Psoas muscle (tissue), 8 donors: ENCODE data around the gene NCOA7. TPM values are rescaled to one million over a fixed set of nuclear protein-coding genes. Genes with fewer than 3 reads are reported as not detected.

Source experiments
- ATAC-seq, 4 donors: fragments of 200-7000 bp; cut with Tn5 transposase; one replicate each; pipeline ENCODE4 v1.9.1; 2020; ENCODE audit warnings: moderate library complexity in 3 of 4, mild to moderate bottlenecking in 2 of 4
- DNase-seq, 2 donors: peaks; one replicate each; pipeline ENCODE4 v3.0.0-alpha.2; 2020
- H3K27ac ChIP-seq: fragments of 200-600 bp; one replicate; pipeline ENCODE4 v1.8.0; 2022
- H3K27me3 ChIP-seq, 3 donors: fragments of 200-600 bp in 1 of 3; one replicate each; pipeline versions ENCODE4 v1.6.1 to v1.8.0; 2013 to 2022; ENCODE audit warnings: low read length in 2 of 3, mild to moderate bottlenecking in 2 of 3, moderate library complexity in 1 of 3; ENCODE audit not compliant: insufficient read depth in 3 of 3
- H3K36me3 ChIP-seq, 2 donors: fragments of 200-600 bp in 1 of 2; one replicate each; pipeline versions ENCODE4 v1.6.1 to v1.8.0; 2013 to 2022; ENCODE audit warnings: low read depth in 1 of 2, mild to moderate bottlenecking in 1 of 2, moderate library complexity in 1 of 2; ENCODE audit not compliant: insufficient read depth in 1 of 2
- H3K4me1 ChIP-seq: fragments of 200-600 bp; one replicate; pipeline ENCODE4 v1.8.0; 2022
- H3K4me3 ChIP-seq: fragments of 200-600 bp; one replicate; pipeline ENCODE4 v1.8.0; 2022; ENCODE audit warnings: mild to moderate bottlenecking
- H3K9me3 ChIP-seq: fragments of 200-600 bp; one replicate; pipeline ENCODE4 v1.8.0; 2022
- WGBS, 3 donors: extraction: QIAGEN DNeasy Blood & Tissue Kit; methylation state at CpG; one replicate each; pipeline versions ENCODE4 v1.1.6 to v1.1.7; 2013; 5-methylcytosine and 5-hydroxymethylcytosine counted together
- intact Hi-C, 2 donors: fragments of 100-400 bp; cut with DNase I; formaldehyde crosslinking; loops; one replicate each; pipeline versions ENCODE4 v1.11.0 to v1.14.2; 2022
- polyA plus RNA-seq, 3 donors: library from polyadenylated mRNA; stranded (reverse); fragments of 200-250 nt; gene quantifications; one replicate each; pipeline ENCODE4 v1.2.3, GENCODE V29; 2013
- total RNA-seq, 4 donors: library from RNA; stranded (reverse); fragmentation: NEBNext Ultra II Directional in 2 of 4; extraction: Animal tissue kit (Norgen Biotek cat#: 25700) in 2 of 4; gene quantifications; one replicate each; pipeline versions ENCODE4 v1.2.1 to v1.2.4, GENCODE V29; 2021 to 2023
- TF ChIP-seq, protein P1 (sequence below): fragments of 200-600 bp; IDR thresholded peaks from one replicate; pipeline ENCODE4 v1.8.0; 2022; ENCODE audit warnings: antibody characterized with exemption
- donor health status: healthy with polysubstance abuse.
- donor health status: DM: no; HTN: no; CAD: no; lungs with moderate emphysema.
- donor health status: Bipolar disorder and iron deficiency.
- donor health status: healthy.
- donor health status: DM: yes; HTN: yes; CAD: no.
- donor health status: DM: no; HTN: no; CAD: no.
- donor health status: DM: no; HTN: no; CAD: no.
- donor health status: DM: yes; HTN: yes; CAD: no.

Gene NCOA7
- total and polyA plus RNA-seq, 7 donors, result 3.1 to 22.5 (median 8.2) TPM

DNA sequence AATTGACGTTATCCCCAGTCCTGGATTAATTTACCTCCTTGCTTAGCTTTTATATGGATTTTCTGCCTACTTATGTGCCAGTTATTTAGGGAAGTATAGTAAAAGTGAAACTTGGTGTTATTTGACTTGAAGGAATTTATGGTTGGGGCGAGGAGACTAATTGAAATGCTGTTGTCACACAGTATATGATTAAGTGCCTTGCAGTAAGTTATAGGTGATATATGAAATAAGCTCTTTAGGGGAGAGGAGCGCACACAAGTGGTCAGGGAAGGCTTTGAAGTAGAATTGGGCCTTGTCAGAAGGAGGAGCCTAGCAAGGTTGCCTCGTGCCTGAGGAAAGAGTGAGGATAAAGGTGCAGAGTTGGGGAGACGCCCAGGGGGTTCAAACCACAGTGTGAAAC lies 20.5 kb downstream of the NCOA7 start:
- TF ChIP-seq, protein P1, sequence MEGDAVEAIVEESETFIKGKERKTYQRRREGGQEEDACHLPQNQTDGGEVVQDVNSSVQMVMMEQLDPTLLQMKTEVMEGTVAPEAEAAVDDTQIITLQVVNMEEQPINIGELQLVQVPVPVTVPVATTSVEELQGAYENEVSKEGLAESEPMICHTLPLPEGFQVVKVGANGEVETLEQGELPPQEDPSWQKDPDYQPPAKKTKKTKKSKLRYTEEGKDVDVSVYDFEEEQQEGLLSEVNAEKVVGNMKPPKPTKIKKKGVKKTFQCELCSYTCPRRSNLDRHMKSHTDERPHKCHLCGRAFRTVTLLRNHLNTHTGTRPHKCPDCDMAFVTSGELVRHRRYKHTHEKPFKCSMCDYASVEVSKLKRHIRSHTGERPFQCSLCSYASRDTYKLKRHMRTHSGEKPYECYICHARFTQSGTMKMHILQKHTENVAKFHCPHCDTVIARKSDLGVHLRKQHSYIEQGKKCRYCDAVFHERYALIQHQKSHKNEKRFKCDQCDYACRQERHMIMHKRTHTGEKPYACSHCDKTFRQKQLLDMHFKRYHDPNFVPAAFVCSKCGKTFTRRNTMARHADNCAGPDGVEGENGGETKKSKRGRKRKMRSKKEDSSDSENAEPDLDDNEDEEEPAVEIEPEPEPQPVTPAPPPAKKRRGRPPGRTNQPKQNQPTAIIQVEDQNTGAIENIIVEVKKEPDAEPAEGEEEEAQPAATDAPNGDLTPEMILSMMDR, result no peak
- WGBS, 3 donors, result 75 to 84% (median 81%) methylated on average over 5 of the region's 5 CpGs
- DNase-seq (no peak), ATAC-seq (no peak)
- H3K4me1 ChIP-seq, result no peaks in the 10 kb centered on the region
- H3K9me3 ChIP-seq, result no peaks in the 10 kb centered on the region
- intact Hi-C loops, result no loop called here
- no peak overlapping the region for H3K27ac ChIP-seq
- no peaks in the 10 kb centered on the region for H3K27me3 ChIP-seq
- no peak overlapping the region for H3K4me3 ChIP-seq
- no peaks in the 10 kb centered on the region for H3K36me3 ChIP-seq

DNA sequence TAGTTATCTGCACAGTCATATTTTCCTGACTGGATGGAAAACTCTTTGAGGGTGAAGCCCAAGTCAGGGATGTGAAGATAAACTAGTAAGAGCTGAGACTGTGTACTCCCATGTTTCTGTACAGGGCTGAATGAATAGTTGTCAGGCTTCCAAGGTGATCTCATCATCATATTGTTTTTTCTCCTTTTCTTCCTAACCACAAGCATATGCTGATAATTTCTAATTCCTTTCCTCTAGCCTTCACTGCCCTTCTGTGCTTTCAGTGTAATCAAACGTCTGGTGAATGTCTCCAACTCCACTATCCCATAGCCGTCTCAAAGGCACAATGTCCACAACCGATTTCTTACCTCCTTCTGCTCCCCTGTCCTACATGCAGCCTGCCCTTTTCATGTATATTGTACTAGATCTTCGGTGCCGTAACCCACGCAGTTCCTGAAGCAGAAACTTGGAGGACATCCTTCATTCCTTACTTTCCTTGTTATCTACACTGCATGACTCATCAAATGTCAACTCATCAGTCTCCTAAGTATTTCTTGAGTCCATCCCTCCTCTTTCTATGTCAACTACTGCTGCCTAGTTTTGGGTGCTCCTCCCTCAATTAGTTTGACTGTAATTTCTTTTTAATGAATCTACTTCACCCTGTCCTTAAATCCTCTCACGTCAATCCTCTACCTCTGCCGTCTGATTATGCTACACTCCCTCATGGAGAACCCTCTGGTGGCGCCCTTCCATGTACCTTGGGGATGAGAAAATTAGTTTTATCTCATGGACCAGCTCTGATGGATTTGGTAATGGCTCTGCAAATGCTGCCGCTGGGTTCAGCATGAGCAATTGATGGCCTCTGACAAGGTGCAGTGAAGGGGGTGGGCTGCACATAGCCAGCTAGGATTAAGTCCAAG lies 21.9 kb downstream of the NCOA7 start:
- TF ChIP-seq, protein P1, result no peak
- ATAC-seq (peak in 2 of 4 donors; percentile 16 to 36), DNase-seq (no peak)
- peak overlapping the region; percentile 32 for H3K27ac ChIP-seq
- intact Hi-C loops, result no loop called here
- H3K4me3 ChIP-seq, result no peak overlapping the region
- H3K36me3 ChIP-seq, result no peaks in the 10 kb centered on the region
- no peaks in the 10 kb centered on the region for H3K4me1 ChIP-seq
- no peaks in the 10 kb centered on the region for H3K9me3 ChIP-seq
- no peaks in the 10 kb centered on the region for H3K27me3 ChIP-seq
- 76 to 80% (median 78%) methylated on average over 10 of the region's 10 CpGs for WGBS, 3 donors

DNA sequence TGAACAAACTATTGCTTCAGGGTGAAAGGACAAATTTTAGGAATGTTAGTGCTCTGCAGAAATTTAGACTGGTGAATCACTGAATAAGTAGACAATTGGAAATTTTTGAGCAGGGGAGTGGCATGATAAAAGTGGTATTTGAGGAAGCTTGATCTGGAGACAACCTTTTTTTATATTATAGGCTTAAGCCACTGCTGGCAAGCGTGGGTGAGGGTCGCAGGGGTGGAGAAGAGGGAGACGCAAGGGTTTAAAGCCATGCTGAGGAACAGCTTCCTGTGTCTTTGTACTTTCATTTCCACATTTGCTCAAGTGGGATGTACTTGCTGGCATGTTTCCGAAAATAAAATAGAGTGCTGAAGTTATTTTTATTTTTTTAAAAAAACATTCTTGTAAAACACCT lies 23.7 kb downstream of the NCOA7 start:
- DNase-seq (no peak), ATAC-seq (no peak)
- no peak overlapping the region for H3K4me3 ChIP-seq

DNA sequence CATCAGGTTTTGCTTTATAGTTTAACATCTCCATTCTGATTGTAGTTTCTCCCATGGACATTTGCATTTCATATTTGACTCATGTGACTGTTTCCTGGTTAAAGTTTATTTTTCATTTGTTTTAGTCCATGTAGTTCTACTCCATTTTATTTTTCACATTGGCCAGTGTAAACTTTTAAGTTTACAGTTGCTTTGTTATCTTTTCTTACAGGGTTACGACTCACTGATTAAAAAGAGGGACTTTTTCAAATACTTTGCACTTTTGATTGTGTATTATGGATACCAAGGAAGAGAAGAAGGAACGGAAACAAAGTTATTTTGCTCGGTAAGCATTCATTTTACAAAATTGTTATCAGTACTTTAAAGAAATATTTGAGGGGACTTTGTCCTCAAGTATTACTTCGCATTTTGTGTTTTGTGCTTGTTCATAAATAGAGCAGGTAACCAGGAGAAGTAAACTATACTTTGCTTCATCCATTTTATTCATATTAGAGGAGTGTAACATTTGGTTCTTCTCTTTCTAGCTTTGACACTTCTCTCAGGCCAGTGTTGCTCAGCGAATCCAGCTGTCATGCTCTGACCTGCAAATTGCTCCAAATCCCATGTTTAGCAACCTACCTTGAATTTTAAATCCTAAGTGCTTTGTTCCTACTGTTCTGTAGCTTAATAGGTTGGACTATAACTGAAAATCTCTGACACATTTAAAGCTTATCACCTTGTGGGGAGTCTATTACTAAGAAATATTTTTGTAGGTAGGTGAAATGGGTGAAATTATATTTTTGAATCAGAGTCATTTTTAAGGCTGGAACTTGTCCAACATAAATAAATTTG lies 24.5 kb downstream of the NCOA7 start:
- Histone ChIP-seq H3K4me3 (no peak overlapping the region), H3K4me1 (no peaks in the 10 kb centered on the region), H3K27ac (no peak overlapping the region)

More for the DNA sequence above, 23.7 kb downstream of the NCOA7 start:
- Histone ChIP-seq H3K36me3 (no peaks in the 10 kb centered on the region), H3K27me3 (no peaks in the 10 kb centered on the region), H3K27ac (no peak overlapping the region), H3K4me1 (no peaks in the 10 kb centered on the region), H3K9me3 (no peaks in the 10 kb centered on the region)
- 54 to 64% (median 60%) methylated on average over 4 of the region's 4 CpGs for WGBS, 3 donors
- intact Hi-C loops, result no loop called here
- TF ChIP-seq, protein P1, result no peak

More for the DNA sequence above, 24.5 kb downstream of the NCOA7 start:
- DNase-seq (no peak), ATAC-seq (no peak)
- Histone ChIP-seq H3K27me3 (no peaks in the 10 kb centered on the region), H3K9me3 (no peaks in the 10 kb centered on the region), H3K36me3 (no peaks in the 10 kb centered on the region)
- TF ChIP-seq, protein P1, result no peak
- WGBS, 3 donors, result 75 to 78% (median 75%) methylated on average over 5 of the region's 5 CpGs
- intact Hi-C loops, result loop anchor here in 1 of 2 donors (5.0 kb wide), 1 partner anchor 67 kb away; no protein-coding TSS in a partner anchor
